ENCODE measurements around the gene PLA2G6.
A peak's percentile ranks its signal among the peaks of the same experiment; 100 is the strongest.

Gene PLA2G6

DNA sequence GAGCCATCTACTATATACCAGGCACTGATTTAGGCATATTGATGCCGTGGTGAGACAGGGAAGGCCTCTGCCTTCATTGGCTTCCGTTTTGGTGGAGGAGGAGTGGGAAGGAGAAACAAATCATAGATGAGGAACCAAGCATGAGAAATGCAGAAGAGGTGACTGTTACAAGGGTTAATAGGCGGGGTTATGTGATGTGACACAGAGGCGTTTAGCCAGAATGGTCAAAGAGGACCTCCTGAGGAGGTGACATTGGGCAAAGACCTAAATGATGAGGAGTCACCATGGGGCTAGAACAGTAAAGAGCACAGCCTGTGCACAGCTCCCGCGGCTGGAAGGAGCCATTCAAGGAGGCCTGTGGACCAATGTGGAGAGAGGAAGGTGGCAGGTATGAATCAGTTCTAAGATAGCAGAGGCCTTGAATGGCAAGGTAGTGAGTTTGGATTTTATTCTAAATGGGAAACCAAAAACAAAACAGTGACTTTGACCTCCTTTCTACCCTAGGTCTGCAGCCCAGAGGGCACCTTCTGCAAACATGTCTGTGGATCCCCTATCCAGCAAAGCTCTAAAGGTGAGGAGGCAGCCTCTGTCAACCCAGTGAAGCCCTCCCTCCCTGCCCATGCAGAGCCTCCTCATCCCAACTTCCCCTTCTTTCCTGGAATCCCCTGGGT lies 31.8 kb upstream of the PLA2G6 start:
- no peak for DNase-seq

DNA sequence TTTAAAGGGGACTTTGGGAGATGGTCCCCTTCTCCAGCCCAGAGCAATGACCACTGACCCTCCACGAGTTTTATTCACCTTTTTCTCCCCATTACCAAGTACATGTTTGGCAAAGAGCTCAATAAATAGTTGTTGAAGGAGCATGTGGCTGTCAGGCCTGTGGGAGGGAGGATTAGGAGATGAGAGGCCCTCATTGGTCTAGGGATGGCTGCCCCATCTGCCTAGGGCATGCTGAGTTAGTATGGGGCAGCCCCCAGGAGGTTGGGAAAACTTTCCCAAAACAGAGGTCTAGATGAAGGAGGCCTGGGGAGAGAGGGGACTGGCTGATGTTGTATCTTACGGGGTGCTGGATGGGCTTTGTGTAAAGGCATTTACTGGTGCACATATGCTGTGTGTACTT lies 30.8 kb upstream of the PLA2G6 start:
- no peak for DNase-seq

DNA sequence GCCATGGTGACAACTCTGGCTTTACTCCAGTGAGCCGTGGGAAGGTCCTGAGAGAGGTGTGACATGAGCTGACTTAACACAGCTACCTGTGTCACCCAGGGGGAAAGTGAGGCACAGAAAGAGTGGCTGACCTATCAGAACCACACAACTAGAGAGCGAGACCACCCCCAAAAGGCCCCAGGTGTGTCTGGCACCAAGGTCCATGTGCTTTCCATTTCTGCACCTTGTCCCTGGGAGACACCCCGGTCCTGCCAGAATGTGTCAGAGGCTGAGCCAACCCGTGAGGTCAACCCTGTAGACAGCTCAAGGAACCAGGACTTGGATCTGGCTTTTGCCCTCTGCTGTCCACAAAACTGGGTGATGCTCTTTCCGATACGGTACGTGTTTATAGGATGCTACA lies 29.9 kb upstream of the PLA2G6 start:
- no peak for DNase-seq

DNA sequence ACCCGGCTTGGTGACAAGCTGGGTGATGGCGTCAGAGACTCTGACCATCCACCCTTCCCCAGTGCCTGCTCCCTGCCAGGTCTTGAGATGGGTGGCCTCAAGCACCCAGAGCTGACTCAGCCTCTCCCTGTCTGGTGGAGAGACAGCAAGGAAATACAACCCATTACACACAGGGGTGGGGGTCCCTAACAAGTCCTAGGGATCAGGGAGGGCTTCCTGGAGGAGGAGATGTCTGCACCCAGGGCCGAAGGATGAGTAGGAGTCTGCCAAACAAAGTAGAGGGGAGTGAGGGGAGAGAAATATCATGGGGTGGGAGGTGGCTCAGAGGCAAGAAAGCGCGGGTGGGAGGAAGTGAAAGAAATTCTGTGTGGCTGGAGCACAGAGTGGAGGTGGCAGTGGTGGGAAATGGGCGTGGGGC lies 26.9 kb upstream of the PLA2G6 start:
- no peak for DNase-seq

DNA sequence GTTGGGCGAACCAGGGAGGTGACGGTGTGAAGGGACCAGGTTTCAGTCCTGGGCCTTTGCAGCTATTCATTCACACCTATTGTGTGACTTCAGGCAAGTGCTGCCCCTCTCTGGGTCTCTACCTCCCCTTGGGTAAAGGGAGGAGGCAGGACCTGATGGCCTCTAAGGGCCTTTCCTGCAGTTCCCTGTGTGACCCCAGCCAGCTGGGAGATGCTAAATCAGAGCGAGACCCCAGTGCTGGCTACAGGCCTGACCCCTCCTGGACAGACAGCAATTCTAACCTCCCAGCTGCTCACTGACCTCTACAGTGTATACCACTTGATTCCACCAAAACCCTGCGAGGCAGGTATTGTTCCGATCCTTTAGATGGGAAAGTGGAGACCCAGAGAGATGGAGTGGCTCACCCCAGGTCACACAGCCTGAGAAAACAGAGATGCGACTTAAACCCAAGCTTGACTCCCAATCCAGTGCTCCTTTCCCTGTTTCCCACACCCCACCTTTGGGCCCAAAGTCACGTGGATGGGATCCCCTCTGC lies 26.3 kb upstream of the PLA2G6 start:
- no peak for DNase-seq

DNA sequence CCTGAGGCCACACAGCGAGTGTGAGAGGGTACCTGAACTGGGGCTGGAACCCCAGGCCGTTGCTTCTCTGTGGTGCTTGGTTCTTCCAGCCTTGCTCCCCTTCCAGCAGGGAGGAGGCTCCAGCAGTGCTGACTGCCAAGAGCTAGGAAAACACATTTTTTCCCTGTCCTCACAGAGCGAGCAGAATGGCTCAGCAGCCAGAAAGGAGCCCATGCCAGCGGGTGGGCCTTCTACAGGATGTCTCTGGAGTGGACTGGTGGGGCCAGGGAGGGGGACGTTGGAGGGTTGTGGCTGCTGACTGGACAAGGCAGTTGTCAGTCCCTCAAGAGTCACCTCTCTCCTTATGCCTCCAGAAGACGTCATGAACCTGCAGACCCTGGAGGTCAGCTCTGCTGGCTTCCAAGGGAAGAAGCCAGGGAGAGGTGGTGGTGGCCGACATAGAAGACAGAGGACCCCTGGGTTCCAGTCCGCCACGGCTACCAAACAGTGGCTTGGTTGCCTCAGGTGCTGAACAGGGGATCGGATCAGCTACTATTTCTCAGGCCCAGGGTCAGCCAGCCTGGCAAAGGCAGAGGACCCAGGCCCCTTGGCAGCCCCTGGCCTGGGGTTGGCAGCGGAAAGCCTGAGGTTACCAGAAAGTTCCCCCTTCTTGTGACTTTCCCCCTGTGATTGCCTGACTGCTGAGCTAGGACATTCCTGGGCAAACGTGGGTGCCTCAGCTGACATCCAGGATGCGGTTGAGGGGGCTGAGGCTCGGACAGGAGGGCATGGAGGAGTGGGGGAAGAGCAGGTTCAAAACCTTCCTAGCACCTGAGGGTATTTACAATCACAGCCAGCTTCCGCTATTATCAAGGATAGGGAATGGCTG lies 23.9 kb upstream of the PLA2G6 start:
- no peak for DNase-seq

DNA sequence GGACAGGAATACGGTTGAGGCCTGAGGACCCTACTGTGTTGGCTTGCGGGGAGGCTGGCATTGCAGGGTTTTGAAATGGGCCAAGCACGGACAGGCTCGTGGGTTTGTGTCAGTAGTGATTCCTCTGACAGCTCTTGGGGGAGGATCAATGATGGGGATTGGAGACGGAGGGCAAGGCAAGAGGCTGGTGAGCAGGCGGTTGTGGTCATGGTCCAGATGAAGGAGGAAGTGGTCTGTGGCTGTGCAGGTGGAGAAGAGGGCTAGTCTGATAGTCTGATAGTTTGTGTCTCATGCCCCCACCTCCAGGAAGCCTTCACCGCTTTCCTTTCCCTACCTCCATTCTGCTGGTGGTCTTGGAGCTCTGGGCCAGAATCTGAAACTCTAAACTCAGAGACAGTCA lies 23.2 kb upstream of the PLA2G6 start:
- DNase-seq, result no peak

DNA sequence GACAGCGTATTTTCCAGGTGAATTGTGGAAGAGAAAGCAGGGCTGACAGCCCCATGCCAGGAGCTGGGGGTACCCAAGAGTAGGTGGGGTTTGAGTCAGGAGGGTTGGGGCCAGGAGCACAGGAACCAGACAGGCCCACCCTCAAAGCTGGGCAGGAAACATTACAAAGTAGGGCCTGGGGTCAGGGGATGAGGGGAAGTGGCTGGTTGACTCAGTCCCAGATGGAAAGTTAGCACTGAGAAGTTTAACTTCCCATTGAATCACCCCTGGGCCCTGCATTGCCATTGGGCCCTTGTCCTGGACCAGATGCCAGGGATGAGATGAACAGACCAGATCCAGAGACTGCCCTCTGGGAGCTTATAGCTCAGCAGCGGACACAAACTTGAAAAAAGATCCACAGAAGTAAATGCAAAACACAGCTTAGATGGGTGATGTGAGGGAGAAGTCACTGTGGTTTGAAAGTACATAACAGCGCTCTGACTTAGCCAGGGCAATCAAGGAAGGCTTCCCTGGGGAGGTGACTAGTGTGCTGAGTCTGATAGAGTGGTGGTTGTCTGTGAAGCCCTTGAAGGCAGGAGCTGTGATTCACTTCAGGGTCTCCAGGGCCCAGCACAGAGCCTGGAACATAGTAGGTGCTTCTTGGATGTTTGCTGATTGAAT lies 22.4 kb upstream of the PLA2G6 start:
- DNase-seq, result no peak

DNA sequence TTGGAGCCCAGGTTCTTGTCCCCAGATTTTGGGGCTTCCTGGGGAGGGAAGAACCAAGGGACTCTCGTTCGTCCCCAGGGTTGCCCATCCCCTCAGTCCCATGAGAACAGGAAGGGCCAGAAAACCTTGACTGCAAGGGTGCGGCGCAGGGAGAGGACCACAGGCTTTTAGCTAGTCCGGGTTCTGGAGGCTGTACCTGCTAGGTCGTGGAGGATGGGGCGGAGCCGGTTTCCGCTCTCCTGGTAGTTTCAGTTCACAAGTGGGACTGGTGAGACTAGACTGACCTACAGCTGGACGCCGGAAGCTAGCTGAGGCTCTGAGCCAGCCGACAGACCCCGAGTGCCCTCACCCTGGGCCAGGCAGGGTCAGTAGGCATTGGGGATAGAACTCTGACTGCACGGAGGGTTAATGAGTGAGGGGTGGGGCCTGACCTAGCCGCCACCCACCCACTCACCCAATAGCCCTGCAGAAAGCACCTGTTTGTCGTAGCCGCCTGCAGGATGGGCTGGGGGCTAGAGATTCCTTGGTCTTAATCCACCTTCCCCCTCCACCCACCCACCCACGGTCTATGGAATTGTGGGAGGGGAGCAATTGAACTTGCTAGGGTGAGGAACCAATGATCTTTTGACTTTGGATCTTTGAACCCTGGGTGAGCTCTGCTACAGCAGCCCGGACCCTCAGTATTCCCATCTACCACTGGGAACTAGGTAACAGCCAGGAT lies 21.6 kb upstream of the PLA2G6 start:
- peak; percentile 63 for DNase-seq

DNA sequence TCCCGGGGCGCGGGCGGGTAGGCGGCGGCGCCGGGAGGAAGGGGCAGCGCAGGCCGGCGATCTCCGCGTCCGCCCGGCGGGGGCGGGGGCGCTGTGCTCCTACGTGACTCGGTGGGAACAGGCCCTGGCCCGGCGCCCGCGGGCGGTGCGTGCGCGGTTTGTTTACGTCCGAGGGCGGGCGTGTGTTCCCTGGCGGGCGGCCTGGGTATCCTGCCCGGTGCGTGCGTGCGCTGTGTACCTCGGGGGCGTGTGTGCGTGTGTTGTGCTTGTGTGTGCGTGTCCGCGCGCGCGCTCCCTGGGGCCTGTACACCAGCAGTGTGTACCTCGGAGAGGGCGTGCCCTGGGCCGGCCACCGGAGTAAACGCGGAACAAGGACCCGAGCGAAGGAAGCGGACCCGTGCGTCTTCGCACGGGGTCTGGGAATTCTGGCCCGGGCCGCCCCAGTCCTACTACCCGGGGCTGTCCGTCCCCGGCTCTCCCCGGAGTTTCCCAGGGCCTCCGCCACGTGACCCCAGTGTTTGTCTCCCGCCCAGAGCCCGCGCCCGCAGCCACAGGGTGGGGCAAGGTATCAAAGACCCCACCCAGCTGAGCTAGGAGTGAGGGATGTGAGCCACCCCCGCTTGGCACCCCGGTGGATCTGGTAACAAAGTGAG lies 20.9 kb upstream of the PLA2G6 start:
- DNase-seq, result peak; percentile 65

DNA sequence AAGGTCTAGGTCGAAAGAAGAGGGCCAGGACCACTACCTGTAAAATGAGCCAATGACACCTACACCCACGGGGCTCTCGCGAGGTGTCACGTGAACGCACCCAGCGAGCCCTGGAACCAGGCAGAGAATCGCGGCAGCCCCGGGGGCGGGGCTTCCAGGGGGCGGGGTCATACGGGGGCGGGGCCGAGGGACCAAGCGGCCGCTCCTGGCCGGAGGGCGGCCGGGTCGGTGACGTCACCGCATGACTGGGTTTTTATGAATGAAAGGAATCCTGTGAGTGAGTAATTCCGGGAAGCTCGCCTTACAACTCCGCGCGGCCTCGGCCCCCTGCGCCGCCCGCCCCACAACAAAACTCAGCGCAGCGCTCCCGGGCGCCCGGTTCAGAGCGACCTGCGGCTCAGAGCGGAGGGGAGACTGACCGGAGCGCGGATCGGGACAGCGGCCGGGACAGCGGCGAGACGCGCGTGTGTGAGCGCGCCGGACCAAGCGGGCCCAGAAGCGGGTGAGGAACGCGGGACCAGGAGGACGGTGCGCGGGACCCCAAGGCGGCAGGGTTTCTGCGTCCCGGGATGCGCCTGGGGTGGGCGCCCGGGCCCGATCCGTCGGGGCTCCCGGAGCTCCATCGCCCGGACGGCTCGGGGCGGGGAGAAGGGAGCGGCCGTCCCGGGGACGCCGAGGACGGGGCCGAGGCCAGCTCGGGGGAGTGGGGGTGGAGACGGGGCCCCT lies 20.2 kb upstream of the PLA2G6 start, which contains the start of gene MAFF:
MAFF (plus strand) TSS at position 284 of the 726 bp plus-strand sequence. CDS start 11,860 bp downstream, outside the sequence.
- DNase-seq, result peak; percentile 95

DNA sequence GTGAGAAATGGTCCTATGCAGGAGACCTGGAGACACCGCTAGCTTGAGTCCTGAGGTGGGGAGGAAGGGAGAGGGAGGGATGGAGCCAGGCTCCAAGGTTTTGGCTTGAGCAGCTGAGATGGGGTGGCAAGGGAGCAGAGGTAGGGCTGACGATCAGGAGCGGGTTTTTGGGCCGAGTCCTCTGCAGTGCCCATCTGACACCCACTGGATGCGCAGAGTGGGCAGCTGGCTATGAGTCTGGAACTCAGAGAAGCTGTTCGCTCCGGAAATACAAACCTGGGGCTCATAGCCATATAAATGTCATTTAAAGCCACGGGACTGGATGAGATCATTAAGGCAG lies 19.7 kb upstream of the PLA2G6 start:
- no peak for DNase-seq

DNA sequence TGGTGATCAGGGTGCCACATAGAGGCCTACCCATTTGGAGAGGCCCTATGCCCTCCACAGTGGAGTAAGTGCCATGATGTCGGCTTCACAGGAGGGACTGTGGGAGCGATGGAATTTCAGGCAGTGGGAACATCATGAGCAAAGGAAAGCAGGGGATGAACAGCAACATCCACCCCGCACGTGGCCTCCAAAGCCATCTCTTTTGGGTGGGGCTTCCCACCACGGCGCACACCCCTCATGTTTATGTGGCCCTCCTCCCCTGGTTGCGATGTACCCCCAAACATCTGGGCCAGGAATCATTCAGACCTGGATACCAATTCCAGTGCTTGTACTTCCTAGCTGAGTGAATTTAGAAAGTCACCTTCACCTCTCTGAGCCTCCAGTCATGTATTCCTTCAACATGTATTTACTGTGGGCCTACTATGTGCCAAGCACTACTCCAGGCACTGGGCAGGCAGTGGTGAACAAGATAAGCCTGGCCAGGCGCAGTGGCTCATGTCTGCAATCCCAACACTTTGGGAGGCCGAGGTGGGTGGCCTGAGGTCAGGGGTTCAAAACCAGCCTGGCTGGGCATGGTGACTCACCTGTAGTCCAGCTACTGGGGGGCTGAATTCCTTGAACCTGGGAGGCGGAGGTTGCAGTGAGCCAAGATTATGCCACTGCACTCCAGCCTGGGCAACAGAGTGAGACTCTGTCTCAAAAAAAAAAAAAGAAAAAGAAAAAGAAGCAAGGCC lies 18.4 kb upstream of the PLA2G6 start:
- no peak for DNase-seq

DNA sequence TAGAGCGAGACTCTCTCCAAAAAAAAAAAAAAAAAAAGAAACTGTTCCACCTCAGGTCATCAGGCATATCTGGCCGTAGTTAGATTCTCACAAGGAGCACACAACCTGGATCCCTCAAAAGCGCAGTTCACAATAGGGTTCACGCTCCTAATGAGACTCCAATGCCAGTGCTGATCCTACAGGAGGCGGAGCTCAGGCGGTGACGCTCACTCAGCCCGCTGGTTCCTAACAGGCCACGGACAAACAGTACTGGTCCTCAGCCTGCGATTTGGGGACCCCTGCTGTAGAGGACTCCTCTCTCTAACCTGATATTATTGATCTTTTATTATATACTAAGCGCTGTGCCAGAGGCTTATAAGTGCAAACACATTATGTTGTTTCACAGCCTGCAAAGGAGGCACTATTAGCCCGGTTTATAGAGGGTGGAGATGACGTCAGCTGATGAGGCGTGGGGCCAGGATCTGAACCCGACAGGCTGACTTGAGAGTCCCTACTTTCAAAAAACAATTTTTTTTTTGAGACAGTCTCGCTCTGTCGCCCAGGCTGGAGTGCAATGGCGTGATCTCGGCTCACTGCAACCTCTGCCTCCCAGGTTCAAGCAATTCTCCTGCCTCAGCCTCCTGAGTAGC lies 15.3 kb upstream of the PLA2G6 start:
- DNase-seq, result no peak

DNA sequence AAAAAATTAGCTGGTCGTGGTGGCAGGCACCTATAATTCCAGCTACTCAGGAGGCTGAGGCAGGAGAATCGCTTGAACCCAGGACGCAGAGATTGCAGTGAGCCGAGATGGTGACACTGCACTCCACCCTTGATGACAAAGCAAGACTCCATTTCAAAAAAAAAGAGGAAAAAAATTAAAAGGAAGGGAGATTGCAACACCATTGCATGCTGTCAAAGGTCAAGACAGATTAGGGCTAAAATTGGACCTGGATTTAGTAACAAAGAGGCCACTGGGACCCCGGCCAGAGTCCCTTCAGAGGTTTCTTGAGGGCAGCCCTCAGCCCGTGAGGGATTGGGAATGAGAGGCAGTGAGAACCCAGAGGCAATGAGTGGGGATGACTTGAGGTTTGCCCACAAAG lies 11.9 kb upstream of the PLA2G6 start:
- no peak for DNase-seq

DNA sequence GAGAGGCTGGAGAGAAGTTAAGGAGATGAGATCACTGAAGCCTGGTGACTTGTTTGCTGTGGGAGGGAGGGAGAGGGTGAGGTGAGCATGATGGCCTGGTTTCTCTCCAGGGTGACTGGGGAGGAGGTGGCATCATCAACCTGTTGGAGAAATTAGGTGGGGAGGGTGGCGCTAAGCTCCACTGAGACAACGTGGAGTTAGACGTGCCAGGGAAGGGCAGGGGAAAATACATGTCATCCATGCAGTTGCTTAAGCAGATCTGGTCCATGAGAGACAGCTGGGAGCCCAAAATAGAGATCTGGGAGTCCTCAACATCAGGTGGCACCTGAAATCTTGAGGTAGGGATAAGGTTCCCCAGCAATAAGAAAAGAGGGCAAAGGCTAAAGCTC lies 10.8 kb upstream of the PLA2G6 start:
- DNase-seq, result no peak

DNA sequence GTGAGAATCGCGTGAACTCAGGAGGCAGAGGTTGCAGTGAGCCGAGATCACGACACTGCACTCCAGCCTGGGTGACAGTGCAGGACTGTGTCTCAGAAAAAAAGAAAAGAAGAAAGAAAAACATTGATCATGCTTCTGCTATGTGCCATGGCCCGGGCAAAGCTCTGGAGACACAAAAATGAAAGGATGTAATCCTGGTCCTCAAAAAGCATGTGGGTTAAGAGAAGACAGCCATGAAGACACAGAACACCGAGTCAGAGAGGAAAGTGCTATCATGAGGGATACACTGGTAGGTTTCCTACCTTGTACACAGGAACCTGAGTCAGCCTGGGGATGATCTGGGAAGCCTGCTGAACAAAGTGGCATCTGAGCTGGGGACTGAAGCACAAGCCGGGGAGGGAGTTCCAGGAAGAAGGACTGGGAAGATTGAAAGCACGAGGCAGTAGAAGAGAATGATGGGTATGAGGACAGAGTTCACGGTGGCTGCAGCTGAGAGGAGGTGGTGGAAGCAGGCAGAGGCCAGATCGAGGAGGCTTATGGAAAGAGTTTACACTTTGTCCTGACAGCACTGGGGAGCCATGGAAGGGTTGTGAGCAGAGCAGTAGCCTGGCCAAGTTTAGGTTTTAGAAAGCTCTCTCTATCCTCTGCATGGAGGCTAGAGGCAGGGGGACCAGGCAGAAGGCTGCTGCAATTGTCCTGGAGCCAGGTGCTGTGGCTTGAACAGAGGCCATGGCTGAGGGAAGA lies 10.3 kb upstream of the PLA2G6 start:
- no peak for DNase-seq

DNA sequence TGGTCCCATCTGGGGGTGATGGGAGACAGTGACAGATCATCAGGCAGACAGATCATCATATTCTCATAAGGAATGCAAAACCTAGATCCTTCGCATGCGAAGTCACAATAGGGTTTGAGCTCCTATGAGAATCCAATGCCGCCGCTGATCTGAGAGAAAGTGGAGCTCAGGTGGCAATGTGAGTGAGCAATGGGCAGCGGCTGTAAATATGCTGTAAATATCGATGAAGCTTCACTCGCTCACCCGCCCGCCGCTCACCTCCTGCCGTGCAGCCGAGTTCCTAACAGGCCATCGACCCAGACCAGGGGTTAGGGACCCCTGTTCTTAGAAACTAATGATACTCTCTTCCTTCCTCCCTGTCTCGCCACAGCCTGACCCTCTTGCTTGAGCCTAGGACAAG lies 9.4 kb upstream of the PLA2G6 start:
- DNase-seq, result no peak

DNA sequence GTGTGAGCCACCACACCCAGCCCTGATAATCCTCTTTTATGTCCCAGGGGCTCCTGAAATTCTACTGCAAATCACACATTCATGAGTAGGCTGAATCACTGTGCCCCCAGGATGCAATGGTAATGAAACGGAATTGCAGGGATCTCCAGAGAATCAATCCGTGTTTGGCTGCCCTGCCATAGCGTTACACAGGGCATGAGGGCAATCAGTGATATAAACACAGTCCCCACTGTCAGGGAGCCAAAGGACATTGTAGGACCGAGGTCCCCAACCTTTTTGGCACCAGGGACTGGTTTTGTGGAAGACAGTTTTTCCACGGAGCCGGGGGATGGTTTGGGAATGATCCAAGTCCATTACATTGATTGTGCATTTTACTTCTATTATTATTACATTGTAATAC lies 9.0 kb upstream of the PLA2G6 start:
- DNase-seq, result no peak

DNA sequence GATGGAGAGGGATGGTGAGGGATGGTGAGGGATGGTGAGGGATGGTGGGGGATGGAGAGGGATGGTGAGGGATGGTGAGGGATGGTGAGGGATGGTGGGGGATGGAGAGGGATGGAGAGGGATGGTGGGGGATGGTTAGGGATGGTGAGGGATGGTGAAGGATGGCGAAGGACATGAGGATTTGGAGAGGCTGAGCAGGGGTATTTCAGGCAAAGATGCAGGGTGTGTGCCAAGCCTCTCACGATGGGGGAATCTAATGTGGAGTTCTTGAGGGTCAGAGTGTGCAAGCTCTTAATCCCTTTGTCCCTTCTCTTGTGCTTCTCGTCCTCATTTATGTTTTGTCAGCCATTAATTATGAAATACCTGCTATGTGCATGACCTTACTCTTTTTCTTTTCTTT lies 7.5 kb upstream of the PLA2G6 start:
- DNase-seq, result no peak

All from CD4-positive, alpha-beta T cell treated with Interleukin-6 for 4 hours (primary cell).